ENCODE results near the gene ADD3. TPM values are rescaled to one million over a fixed set of nuclear protein-coding genes. Genes with fewer than 3 reads are reported as not detected.

The ADD3 gene
- total RNA-seq, 3 donors from 2014 or later: 109 to 165 (median 141) TPM

DNA sequence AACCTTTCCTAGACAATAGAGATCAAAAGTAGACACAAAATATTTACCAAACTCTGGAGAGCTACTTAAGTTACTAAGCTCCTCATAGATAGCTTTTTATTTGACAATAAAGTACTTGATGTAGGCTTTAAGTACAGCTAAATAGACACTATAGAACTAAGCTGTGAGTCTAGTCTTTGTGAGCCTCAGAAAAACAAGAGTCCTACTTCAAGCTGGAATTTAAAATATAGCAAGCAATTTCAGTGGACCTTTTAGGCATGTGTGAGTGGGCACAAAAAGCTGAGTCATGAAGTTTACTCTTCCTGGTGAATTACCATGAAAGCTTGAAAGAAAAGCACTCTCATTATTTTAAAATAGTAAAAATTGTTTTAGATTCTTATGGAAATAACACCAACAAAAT is 76.1 kb downstream of the ADD3 start:
- Histone ChIP-seq H3K9me3 (no peaks in the 10 kb centered on the region), H3K4me1 (ENCODE audit: low read depth) (peaks cover 23% of the 10 kb centered on the region), H3K4me3 (no peak overlapping the region), H3K36me3 (ENCODE audit: low read depth) (no peaks in the 10 kb centered on the region)
- intact Hi-C loops (cut with DNase I, micrococcal nuclease): no loop called here
- TF ChIP-seq, protein P1, sequence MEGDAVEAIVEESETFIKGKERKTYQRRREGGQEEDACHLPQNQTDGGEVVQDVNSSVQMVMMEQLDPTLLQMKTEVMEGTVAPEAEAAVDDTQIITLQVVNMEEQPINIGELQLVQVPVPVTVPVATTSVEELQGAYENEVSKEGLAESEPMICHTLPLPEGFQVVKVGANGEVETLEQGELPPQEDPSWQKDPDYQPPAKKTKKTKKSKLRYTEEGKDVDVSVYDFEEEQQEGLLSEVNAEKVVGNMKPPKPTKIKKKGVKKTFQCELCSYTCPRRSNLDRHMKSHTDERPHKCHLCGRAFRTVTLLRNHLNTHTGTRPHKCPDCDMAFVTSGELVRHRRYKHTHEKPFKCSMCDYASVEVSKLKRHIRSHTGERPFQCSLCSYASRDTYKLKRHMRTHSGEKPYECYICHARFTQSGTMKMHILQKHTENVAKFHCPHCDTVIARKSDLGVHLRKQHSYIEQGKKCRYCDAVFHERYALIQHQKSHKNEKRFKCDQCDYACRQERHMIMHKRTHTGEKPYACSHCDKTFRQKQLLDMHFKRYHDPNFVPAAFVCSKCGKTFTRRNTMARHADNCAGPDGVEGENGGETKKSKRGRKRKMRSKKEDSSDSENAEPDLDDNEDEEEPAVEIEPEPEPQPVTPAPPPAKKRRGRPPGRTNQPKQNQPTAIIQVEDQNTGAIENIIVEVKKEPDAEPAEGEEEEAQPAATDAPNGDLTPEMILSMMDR (IDR thresholded peaks at IDR 0.05): no peak
- DNase-seq (no peak), ATAC-seq (no peak)

GRCh38 chr10:110087682-110088081 is 79.9 kb downstream of the ADD3 start:
- intact Hi-C loops (cut with DNase I, micrococcal nuclease): no loop called here
- DNase-seq (no peak), ATAC-seq (no peak)
- Histone ChIP-seq H3K9me3 (no peaks in the 10 kb centered on the region), H3K4me3 (no peak overlapping the region), H3K36me3 (ENCODE audit: low read depth) (no peaks in the 10 kb centered on the region), H3K4me1 (ENCODE audit: low read depth) (no peaks in the 10 kb centered on the region)
- TF ChIP-seq, protein P1 (IDR thresholded peaks at IDR 0.05): no peak

DNA sequence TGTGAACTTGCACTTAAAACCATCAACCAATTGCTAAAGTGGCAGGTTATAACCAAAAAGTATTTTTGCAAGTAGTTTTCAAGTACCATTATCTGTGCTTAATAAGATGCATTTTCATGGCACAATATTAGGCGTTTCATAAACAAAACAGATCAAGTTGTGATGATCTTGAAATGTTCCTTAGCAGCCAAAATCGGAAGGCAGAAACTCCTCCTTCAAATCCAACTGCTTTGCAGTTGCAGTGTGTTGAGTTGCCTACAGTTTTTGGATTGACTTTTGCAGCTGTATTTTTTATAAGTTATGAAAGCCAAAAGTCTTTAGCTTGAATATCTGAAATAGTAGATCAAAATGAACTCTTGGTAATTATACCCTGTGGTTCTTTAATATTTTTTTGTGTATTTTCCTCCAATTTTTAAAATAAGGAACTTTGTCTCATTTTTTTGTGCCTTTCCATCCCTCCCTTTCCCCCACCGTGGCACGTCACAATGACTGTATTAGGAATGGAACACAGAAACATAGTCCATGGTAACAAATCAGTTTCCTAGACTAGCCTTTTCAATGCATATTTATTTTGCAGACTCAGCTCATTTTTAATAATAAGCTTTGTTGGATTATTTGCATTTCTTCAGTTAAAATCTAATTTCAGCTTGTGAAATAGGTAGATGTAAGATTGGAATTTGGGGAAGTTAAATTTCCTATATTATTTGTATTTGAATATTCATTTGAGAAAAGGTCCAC is 80.8 kb downstream of the ADD3 start:
- no peak overlapping the region for H3K4me3 ChIP-seq
- TF ChIP-seq, protein P1 (IDR thresholded peaks at IDR 0.05): no peak
- no peak for DNase-seq
- no peaks in the 10 kb centered on the region for H3K36me3 ChIP-seq (ENCODE audit: low read depth)
- H3K9me3 ChIP-seq: no peaks in the 10 kb centered on the region
- intact Hi-C loops (cut with DNase I, micrococcal nuclease): no loop called here
- ATAC-seq: no peak
- no peaks in the 10 kb centered on the region for H3K4me1 ChIP-seq (ENCODE audit: low read depth)

DNA sequence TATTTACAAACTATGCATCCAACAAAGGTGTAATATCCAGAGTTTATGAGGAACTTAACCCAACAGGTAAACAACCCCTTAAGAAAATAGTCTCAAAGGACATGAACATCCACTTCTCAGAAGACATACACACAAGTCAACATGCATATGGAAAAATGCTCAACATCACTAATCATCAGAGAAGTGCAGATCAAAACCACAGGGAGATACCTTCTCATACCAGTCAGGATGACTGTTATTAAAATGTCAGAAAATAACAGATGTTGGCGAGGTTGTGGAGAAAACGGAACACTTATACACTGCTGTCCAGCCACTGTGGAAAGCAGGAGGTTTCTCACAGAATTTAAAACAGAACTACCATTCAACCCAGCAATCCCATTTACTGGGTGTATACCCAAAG is 84.0 kb downstream of the ADD3 start:
- DNase-seq (no peak), ATAC-seq (no peak)
- TF ChIP-seq, protein P1 (IDR thresholded peaks at IDR 0.05): no peak
- Histone ChIP-seq H3K4me1 (ENCODE audit: low read depth) (no peaks in the 10 kb centered on the region), H3K36me3 (ENCODE audit: low read depth) (no peaks in the 10 kb centered on the region), H3K9me3 (no peaks in the 10 kb centered on the region), H3K4me3 (no peak overlapping the region)
- intact Hi-C loops (cut with DNase I, micrococcal nuclease): no loop called here

GRCh38 chr10:110093722-110094121 is 85.9 kb downstream of the ADD3 start:
- DNase-seq (no peak), ATAC-seq (no peak)
- Histone ChIP-seq H3K9me3 (no peaks in the 10 kb centered on the region), H3K4me3 (no peak overlapping the region), H3K4me1 (ENCODE audit: low read depth) (no peaks in the 10 kb centered on the region), H3K36me3 (ENCODE audit: low read depth) (no peaks in the 10 kb centered on the region)
- intact Hi-C loops (cut with DNase I, micrococcal nuclease): no loop called here
- TF ChIP-seq, protein P1 (IDR thresholded peaks at IDR 0.05): no peak
